HCT116 (cell line): Measurements from ENCODE around the gene TMA7B. TPM values are rescaled to one million over a fixed set of nuclear protein-coding genes. Genes with fewer than 3 reads are reported as not detected.

Source experiments
- ATAC-seq: fragments of 200-7000 bp; cut with Tn5 transposase; 2 replicates; pipeline ENCODE4 v1.9.1; 2020; ENCODE audit warnings: mild to moderate bottlenecking, moderate library complexity
- BruUV-seq: library from RNA; stranded (reverse); fragments of 400-500 nt; replicated peaks from 2 replicates; lab custom pipeline; 2021; lab: Mats Ljungman, UMichigan
- CTCF ChIA-PET: fragments of 300-600 bp; sonication (Branson Sonifier 250); formaldehyde crosslinking; loops from one replicate; lab custom pipeline; 2021; ENCODE audit warnings: antibody characterized with exemption; lab: Charles Lee
- POLR2A ChIA-PET: fragments of 300-600, 350-600 bp; sonication (Branson Sonifier 250); formaldehyde crosslinking; loops from one replicate; lab custom pipeline; 2021; ENCODE audit warnings: antibody characterized with exemption; lab: Charles Lee
- RAD21 ChIA-PET, 2 experiments: fragments of 300-600 bp; sonication (Branson Sonifier 250); formaldehyde crosslinking; loops; one replicate each; lab custom pipeline; 2023; ENCODE audit warnings: low total read pairs in 2 of 2; ENCODE audit not compliant: uncharacterized antibody in 2 of 2, unreplicated experiment in 2 of 2, low non-redundant PET in 1 of 2; lab: Charles Lee
- DNase-seq: peaks from one replicate; pipeline ENCODE4 v3.0.0-alpha.2; 2010; ENCODE audit warnings: low read depth, low spot score
- H2AFZ ChIP-seq: fragments of 200-600 bp; shearing (Covaris generic), sonication (generic); 2 replicates; pipeline ENCODE4 v1.6.1; 2017; ENCODE audit warnings: low read depth, mixed run types, mixed read lengths, antibody characterized with exemption, low read length; ENCODE audit not compliant: poor library complexity, severe bottlenecking
- H3K27ac ChIP-seq: 2 replicates; pipeline ENCODE4 v1.5.1; 2012; ENCODE audit warnings: low read depth, low read length
- H3K27me3 ChIP-seq: fragments of 200-600 bp; sonication (generic); 2 replicates; pipeline ENCODE4 v1.6.1; 2016; ENCODE audit warnings: mixed run types, low read length, mixed read lengths; ENCODE audit not compliant: insufficient read depth
- H3K36me3 ChIP-seq, 2 experiments: fragments of 200-500 bp in 1 of 2; fragments of 200-600 bp in 1 of 2; sonication (Bioruptor generic) in 1 of 2; sonication (generic) in 1 of 2; 2 replicates each; pipeline versions ENCODE4 v1.5.1 to v1.6.1; 2014 to 2016; ENCODE audit warnings: low read length in 2 of 2, inconsistent platforms in 1 of 2, mixed read lengths in 1 of 2, mixed run types in 1 of 2; ENCODE audit not compliant: insufficient read depth in 2 of 2, control insufficient read depth in 1 of 2
- H3K4me1 ChIP-seq, 2 experiments: fragments of 200-600 bp in 1 of 2; sonication (generic) in 1 of 2; 2 replicates each; pipeline versions ENCODE4 v1.5.1 to v1.6.1; 2012 to 2017; ENCODE audit warnings: low read length in 2 of 2, inconsistent platforms in 1 of 2, mild to moderate bottlenecking in 1 of 2, mixed read lengths in 1 of 2, mixed run types in 1 of 2, moderate library complexity in 1 of 2; ENCODE audit not compliant: insufficient read depth in 2 of 2, control insufficient read depth in 1 of 2
- H3K4me2 ChIP-seq: fragments of 200-600 bp; sonication (generic); 2 replicates; pipeline ENCODE4 v1.6.1; 2017; ENCODE audit warnings: mixed run types, low read length, mixed read lengths
- H3K4me3 ChIP-seq, 2 experiments: fragments of 200-600 bp in 1 of 2; sonication (generic) in 1 of 2; replicated peaks in 1 of 2; 2 replicates each; pipeline ENCODE4 v1.5.1; 2011 to 2016; ENCODE audit warnings: low read length in 2 of 2, control low read depth in 1 of 2, low read depth in 1 of 2, mild to moderate bottlenecking in 1 of 2, mixed read lengths in 1 of 2, mixed run types in 1 of 2
- H3K79me2 ChIP-seq: fragments of 200-600 bp; sonication (generic); 2 replicates; pipeline ENCODE4 v1.6.1; 2017; ENCODE audit warnings: mild to moderate bottlenecking, mixed run types, low read length, moderate library complexity, mixed read lengths; ENCODE audit not compliant: insufficient read depth
- H3K9ac ChIP-seq: fragments of 200-600 bp; sonication (generic); 2 replicates; pipeline ENCODE4 v1.6.1; 2016; ENCODE audit warnings: low read length, mixed read lengths
- H3K9me2 ChIP-seq: fragments of 200-600 bp; sonication (generic), shearing (Covaris generic); 2 replicates; pipeline ENCODE4 v1.6.1; 2017; ENCODE audit warnings: mixed run types, mild to moderate bottlenecking, moderate library complexity; ENCODE audit not compliant: insufficient read depth
- H3K9me3 ChIP-seq, 2 experiments: fragments of 200-500 bp in 1 of 2; fragments of 200-600 bp in 1 of 2; sonication (Bioruptor generic) in 1 of 2; sonication (generic) in 1 of 2; 2 replicates each; pipeline ENCODE4 v1.6.1; 2014 to 2017; ENCODE audit warnings: low read length in 2 of 2, mixed read lengths in 2 of 2, inconsistent platforms in 1 of 2, low read depth in 1 of 2, mild to moderate bottlenecking in 1 of 2, mixed run types in 1 of 2, moderate library complexity in 1 of 2; ENCODE audit not compliant: control insufficient read depth in 1 of 2, insufficient read depth in 1 of 2
- H4K20me1 ChIP-seq: fragments of 200-600 bp; sonication (generic), shearing (Covaris generic); 2 replicates; pipeline ENCODE4 v1.6.1; 2017; ENCODE audit warnings: mixed run types, mild to moderate bottlenecking, moderate library complexity; ENCODE audit not compliant: insufficient read depth
- EZH2phosphoT487 ChIP-seq: fragments of 200-600 bp; IDR thresholded peaks from 2 replicates; pipeline ENCODE4 v1.6.1; 2018; ENCODE audit warnings: antibody characterized with exemption, borderline replicate concordance
- TCF7L2 ChIP-seq: IDR thresholded peaks from 2 replicates; pipeline ENCODE4 v1.7.0; 2011; ENCODE audit warnings: borderline replicate concordance, inconsistent platforms; ENCODE audit not compliant: insufficient read depth, insufficient read length; ENCODE audit errors: extremely low read depth
- ZBTB33 ChIP-seq: IDR thresholded peaks from 2 replicates; pipeline ENCODE4 v1.6.1; 2011; ENCODE audit warnings: mild to moderate bottlenecking, low read length, moderate library complexity; ENCODE audit not compliant: insufficient replicate concordance; ENCODE audit errors: extremely low read depth
- intact Hi-C: fragments of 100-400 bp; cut with micrococcal nuclease; formaldehyde crosslinking; loops from 2 replicates; pipeline ENCODE4 v1.10.0; 2022
- total RNA-seq: library from RNA; stranded (reverse); gene quantifications from one replicate; pipeline ENCODE4 v1.2.1, GENCODE V29; 2021; ENCODE audit not compliant: unreplicated experiment

The TMA7B gene
- total RNA-seq, 1 experiment from 2014 or later: not detected

DNA sequence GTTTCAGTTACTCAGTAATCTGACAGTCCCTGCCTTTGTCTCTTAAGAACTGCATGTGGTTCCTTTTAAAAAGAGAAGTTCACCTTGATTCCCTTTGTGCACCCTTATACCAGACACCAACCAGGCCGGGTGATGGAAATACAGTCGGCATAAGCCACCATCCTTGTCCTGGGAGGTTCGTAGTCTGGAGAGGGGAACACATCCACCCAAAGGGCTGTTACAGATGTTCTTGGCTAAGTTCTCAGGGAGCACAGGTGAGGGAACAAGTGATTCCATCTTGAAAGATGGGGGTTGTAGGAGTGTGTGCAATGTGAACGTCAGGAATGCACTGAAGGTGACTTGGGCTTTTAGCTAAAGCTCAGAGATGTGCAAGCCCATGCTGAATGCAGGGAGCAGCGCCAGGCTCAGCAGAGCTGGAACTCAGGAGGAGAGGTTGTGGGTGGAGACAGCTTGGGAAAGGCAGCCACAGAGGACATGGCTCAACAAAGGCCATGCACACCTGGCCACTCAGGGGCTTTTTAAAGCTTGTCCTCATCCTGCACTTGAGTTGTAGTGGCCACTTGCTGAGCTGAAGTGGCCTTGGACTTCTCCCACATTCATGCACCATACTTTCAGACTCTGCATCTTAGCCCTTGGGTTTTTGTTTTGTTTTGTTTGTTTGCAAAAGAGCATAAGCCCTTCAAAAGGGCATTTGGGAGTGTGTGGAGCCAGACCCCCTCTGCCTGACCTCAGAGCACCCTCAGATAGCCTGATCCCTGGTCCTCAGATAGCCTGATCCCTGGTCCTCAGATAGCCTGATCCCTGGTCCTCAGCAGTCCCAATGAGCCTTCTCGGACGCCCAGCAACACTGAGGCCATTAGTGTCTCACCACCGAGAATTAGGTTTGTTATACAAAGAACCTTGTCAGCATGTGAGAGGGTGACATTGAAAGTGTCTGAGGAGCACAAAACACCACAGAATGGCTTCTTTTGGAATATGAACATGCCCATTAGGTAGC is 12.7 kb upstream of the TMA7B start:
- no peak for ATAC-seq
- TF ChIP-seq ZBTB33: no peak
- TF ChIP-seq EZH2phosphoT487: no peak
- no peak for TF ChIP-seq TCF7L2
- CTCF ChIA-PET: interaction anchor here (0.9 kb wide), 1 partner anchor 15 kb away, joined by 6 read pairs; no protein-coding TSS in a partner anchor
- Histone ChIP-seq H3K27ac (no peak overlapping the region), H3K4me1 (peaks cover 0 to 4% of the 10 kb centered on the region in 2 experiments; a peak in 1 of 4 replicates), H4K20me1 (no peaks in the 10 kb centered on the region), H3K36me3 (no peaks in the 10 kb centered on the region), H3K4me3 (no peak overlapping the region), H2AFZ (no peak overlapping the region), H3K79me2 (no peaks in the 10 kb centered on the region), H3K9me3 (no peaks in the 10 kb centered on the region), H3K4me2 (no peak overlapping the region), H3K27me3 (no peaks in the 10 kb centered on the region), H3K9me2 (no peaks in the 10 kb centered on the region), H3K9ac (no peak overlapping the region)
- no TSS peak for BruUV-seq
- POLR2A ChIA-PET: no interaction called here
- intact Hi-C loops: no loop called here
- DNase-seq: no peak
- RAD21 ChIA-PET: no interaction called here
